Mucosa of descending colon (tissue), 3 donors: ENCODE results near the gene HLCS. TPM values are rescaled to one million over a fixed set of nuclear protein-coding genes. Genes with fewer than 3 reads are reported as not detected.

Source experiments
- ATAC-seq: fragments of 200-7000 bp; cut with Tn5 transposase; one replicate; pipeline ENCODE4 v1.9.1; 2020; ENCODE audit warnings: mild to moderate bottlenecking, moderate library complexity
- DNase-seq, 3 donors: peaks; one replicate each; pipeline ENCODE4 v3.0.0-alpha.2; 2020
- H3K36me3 ChIP-seq: fragments of 200-600 bp; one replicate; pipeline ENCODE4 v1.8.0; 2021; ENCODE audit warnings: low read depth, mild to moderate bottlenecking
- H3K4me1 ChIP-seq: fragments of 200-600 bp; one replicate; pipeline ENCODE4 v1.8.0; 2021; ENCODE audit warnings: low read depth, mild to moderate bottlenecking
- H3K4me3 ChIP-seq: fragments of 200-600 bp; one replicate; pipeline ENCODE4 v1.8.0; 2021; ENCODE audit warnings: mild to moderate bottlenecking
- H3K9me3 ChIP-seq: fragments of 200-600 bp; one replicate; pipeline ENCODE4 v1.8.0; 2021; ENCODE audit warnings: mild to moderate bottlenecking
- intact Hi-C, 2 donors: fragments of 100-400 bp; cut with DNase I in 1 of 2; cut with micrococcal nuclease in 1 of 2; formaldehyde crosslinking; loops; one replicate each; pipeline versions ENCODE4 v1.11.0 to v1.11.1; 2022; cut with DNase I, micrococcal nuclease
- total RNA-seq, 3 donors: library from RNA; stranded (reverse); fragmentation: NEBNext Ultra II Directional in 2 of 3; extraction: Animal tissue kit (Norgen Biotek cat#: 25700) in 2 of 3; gene quantifications; one replicate each; pipeline versions ENCODE4 v1.2.1 to v1.2.4, GENCODE V29; 2021 to 2023
- TF ChIP-seq, protein P1 (sequence below): fragments of 200-600 bp; IDR thresholded peaks from one replicate; pipeline ENCODE4 v1.8.0; 2022; ENCODE audit warnings: antibody characterized with exemption, mild to moderate bottlenecking
- donor health status: DM: no; HTN: no; CAD: no; lungs with moderate emphysema.
- donor health status: DM: no; HTN: no; CAD: no.
- donor health status: DM: no; HTN: yes; CAD: no.

Gene HLCS
- total RNA-seq, 3 donors from 2014 or later: 13.3 to 16.7 (median 14.9) TPM

DNA sequence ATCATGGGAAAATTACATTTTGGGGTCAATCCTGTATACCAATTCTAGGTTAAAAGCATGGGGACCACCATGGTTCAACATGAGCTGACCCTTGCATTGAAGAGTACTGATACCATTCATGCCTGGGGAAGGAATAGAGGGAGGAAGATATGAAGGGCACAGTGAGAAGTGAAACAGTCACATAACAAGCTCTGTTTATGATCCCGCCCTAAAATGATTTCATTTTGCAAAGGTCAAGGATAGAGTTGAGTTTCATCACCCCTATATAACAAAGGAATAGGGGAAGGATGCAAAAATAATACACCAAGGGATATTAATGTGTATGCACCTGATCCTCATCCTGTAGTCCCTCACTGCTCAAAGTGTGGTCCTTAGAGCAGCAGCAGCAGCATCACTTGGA lies 2.5 kb upstream of the HLCS start:
- TF ChIP-seq, protein P1, sequence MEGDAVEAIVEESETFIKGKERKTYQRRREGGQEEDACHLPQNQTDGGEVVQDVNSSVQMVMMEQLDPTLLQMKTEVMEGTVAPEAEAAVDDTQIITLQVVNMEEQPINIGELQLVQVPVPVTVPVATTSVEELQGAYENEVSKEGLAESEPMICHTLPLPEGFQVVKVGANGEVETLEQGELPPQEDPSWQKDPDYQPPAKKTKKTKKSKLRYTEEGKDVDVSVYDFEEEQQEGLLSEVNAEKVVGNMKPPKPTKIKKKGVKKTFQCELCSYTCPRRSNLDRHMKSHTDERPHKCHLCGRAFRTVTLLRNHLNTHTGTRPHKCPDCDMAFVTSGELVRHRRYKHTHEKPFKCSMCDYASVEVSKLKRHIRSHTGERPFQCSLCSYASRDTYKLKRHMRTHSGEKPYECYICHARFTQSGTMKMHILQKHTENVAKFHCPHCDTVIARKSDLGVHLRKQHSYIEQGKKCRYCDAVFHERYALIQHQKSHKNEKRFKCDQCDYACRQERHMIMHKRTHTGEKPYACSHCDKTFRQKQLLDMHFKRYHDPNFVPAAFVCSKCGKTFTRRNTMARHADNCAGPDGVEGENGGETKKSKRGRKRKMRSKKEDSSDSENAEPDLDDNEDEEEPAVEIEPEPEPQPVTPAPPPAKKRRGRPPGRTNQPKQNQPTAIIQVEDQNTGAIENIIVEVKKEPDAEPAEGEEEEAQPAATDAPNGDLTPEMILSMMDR: no peak
- Histone ChIP-seq H3K4me3 (no peak overlapping the region), H3K9me3 (no peaks in the 10 kb centered on the region), H3K36me3 (no peaks in the 10 kb centered on the region), H3K4me1 (peaks cover 8% of the 10 kb centered on the region)
- intact Hi-C loops: no loop called here
- ATAC-seq (no peak), DNase-seq (no peak)

DNA sequence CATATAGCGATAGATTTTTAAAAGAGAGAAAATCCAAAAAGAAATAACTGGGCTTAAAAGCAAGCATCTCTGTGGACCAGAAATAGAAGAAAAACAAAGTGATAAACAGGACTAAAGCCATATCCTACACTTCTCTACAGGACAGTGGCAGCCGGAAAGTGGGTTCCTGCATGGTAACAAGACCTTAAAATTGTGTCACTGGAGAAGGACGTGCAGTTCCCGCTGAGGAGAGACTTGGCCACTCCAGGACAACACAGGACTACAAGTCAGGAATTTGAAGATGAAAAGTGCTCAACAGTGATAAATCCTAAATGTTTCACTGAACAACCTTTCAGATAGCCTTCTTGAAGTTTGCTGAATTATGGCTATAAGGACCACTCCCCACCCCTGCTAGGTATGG lies 1.9 kb upstream of the HLCS start:
- DNase-seq (no peak), ATAC-seq (no peak)
- Histone ChIP-seq H3K4me1 (peaks cover 8% of the 10 kb centered on the region), H3K9me3 (no peaks in the 10 kb centered on the region), H3K4me3 (no peak overlapping the region), H3K36me3 (no peaks in the 10 kb centered on the region)
- TF ChIP-seq, protein P1: no peak
- intact Hi-C loops: no loop called here

DNA sequence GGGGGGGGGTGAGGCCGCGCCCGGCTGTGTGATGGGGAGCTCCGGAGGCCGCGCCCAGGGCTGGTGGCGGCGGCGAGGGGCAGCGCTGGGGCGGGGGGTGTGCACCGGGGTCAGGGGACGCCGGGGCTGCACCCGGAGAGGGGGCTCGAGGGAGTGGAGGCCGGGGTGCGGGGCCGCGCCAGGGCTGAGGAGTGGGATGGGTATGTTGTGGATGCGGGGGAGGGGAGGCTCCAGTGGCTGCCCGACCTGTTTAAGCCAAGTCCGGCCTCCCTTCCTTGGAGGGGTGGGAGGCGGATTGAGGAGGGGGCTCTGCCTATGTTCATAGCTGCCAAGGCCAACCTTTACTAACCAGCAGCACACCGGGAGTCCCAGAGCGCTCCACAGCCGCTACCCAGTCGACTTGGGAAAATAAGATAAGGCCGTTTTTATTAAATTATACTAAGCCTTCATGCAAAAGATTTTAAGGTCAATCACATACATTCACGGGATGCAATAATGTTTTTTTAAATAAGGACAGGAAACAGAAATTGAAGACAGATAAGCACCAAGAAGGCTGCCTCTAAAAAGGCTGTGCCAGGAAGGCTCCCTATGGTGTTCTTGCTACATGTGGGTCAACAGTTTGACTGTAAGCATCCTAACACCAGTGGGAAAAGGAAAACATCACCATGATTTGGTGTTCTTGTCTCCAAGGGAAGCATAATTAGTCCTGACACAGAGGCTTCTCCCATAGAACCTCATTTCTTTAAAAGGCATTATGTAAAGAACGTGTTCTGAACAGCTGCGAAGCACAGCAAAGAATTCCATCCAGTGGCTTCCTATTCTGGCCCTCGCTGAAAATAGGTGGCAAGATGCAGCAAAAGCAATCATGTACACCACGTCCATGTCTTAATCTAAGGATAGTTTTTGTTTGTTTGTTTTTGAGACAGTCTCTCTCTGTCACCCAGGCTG lies 626 bp upstream of the HLCS start:
- intact Hi-C loops: no loop called here
- Histone ChIP-seq H3K4me1 (peaks cover 8% of the 10 kb centered on the region), H3K36me3 (no peaks in the 10 kb centered on the region), H3K9me3 (no peaks in the 10 kb centered on the region), H3K4me3 (peak overlapping the region; percentile 11)
- TF ChIP-seq, protein P1: no peak
- DNase-seq (no peak), ATAC-seq (peak; percentile 18)

DNA sequence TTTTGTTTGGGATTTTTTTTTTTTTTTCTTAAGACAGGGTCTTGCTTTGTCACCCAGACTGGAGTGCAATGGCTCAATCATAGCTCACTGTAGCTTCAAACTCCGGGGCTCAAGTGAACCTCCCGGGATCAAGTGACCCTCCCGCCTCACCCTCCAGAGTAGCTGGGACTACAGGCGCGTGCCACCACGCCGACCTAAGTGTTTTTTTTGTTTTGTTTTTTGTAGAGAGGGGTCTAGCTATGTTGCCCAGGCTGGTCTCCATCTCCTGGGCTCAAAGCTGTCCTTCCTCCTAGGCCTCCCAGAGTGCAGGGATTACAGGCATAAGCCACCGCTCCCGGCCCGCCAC lies 776 bp downstream of the HLCS start:
- intact Hi-C loops: no loop called here
- Histone ChIP-seq H3K4me3 (peak overlapping the region; percentile 51), H3K9me3 (no peaks in the 10 kb centered on the region), H3K36me3 (no peaks in the 10 kb centered on the region), H3K4me1 (peaks cover 8% of the 10 kb centered on the region)
- DNase-seq: no peak
- peak; percentile 47 for ATAC-seq
- TF ChIP-seq, protein P1: no peak

DNA sequence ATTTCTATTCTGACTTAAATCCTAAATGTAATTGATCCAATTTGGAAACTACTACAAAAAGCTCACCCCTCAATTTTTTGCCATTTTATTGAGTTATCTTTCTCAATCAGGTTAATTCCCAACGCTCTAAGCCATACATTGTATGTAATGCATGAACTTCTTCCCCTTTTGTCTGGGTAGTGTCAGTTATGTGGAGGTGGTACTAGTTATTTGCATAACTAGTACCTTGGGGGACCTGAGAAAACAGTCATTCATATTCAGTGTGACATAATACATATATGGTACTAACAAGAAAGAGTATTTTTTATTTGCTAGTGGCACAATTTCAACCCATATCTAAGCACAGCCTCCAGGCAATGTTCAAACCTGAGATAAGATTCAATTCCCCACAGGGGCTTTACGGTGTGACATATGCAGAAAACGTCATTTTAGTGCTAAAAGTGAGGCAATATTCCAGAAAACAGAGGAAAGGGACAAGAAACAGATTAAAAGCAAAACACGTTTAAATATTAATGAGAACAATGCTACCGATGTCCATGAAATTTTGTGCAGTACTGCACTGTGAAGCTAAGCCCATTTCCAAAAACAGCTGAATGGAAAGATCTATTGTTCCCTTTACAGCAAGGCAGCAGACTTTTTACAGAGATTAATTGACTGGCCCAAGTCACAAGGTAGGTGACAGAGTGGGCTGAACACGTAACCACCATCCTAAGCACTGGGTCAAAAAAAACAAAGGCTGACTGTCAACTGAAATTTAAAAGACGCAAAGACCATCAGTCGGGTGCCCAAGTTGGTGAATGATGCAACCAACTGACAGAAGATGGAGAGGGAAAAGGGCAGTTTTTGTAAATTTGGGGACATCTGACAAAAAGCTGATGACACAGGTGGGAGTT lies 1.4 kb downstream of the HLCS start:
- DNase-seq (no peak), ATAC-seq (no peak)
- H3K36me3 ChIP-seq: no peaks in the 10 kb centered on the region
- intact Hi-C loops: no loop called here
- no peak overlapping the region for H3K4me3 ChIP-seq
- TF ChIP-seq, protein P1: no peak
- peaks cover 8% of the 10 kb centered on the region for H3K4me1 ChIP-seq
- H3K9me3 ChIP-seq: no peaks in the 10 kb centered on the region
